ENCODE data around the gene ZDHHC15.
"Not testable (repeated sequence)": the region's sequence is repeated elsewhere in the genome, so short reads cannot be mapped to it uniquely, and the experiment has no call there.

ZDHHC15 gene, protein sequence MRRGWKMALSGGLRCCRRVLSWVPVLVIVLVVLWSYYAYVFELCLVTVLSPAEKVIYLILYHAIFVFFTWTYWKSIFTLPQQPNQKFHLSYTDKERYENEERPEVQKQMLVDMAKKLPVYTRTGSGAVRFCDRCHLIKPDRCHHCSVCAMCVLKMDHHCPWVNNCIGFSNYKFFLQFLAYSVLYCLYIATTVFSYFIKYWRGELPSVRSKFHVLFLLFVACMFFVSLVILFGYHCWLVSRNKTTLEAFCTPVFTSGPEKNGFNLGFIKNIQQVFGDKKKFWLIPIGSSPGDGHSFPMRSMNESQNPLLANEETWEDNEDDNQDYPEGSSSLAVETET

DNA sequence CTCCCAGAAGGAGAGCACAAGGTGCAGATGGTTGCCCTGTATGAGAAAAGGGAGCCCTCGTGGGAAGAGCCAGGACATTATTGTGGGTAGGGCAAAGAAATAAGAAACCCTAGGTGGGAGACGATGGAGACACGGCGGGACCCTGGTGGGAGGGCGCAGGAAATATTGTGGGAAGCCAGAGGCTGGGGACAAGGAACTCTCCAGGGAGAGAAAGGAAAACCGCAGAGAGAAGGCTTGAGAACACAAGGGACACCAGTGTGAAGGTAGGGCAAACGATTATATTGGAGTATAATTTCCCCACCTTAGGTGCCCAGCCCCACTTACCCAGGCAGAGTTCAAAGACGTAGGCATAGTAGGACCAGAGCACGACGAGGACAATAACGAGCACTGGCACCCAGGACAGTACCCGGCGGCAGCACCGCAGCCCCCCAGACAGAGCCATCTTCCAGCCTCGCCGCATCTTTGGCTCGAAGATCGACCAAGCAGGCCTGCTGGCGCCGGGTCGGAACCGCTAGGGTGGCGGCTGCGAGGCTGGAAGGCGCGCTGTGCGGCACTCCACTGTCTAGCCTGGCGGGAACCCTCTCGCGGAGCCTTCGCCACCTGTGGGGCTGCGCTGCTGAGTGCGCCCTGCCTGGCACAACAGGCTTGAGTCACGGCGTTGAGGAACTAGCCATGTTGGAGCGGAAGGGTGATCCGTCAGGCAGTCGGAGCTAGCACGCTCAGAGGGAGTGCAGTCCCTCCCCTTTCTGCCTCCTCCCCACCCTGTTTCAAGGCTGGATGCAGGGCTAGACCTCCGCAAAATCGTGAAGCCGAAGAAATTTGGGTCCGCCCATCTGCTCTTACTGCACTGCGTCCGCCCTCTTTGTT lies at the start of gene ZDHHC15:
Gene ZDHHC15 (minus strand): TSS at position 473 of the 867 bp plus-strand sequence. CDS start 13 bp downstream, at position 460.
- peak; percentile 9 to 87 (median 84) for DNase-seq

DNA sequence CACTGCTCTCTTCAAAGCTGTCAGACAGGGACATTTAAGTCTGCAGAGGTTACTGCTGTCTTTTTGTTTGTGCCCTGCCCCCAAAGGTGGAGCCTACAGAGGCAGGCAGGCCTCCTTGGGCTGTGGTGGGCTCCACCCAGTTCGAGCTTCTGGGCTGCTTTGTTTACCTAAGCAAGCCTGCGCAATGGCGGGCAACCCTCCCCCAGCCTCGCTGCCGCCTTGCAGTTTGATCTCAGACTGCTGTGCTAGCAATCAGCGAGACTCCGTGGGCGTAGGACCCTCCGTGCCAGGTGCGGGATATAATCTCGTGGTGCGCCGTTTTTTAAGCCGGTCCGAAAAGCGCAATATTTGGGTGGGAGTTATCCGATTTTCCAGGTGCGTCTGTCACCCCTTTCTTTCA lies 37.7 kb upstream of the ZDHHC15 start:
- not testable (repeated sequence) for DNase-seq

DNA sequence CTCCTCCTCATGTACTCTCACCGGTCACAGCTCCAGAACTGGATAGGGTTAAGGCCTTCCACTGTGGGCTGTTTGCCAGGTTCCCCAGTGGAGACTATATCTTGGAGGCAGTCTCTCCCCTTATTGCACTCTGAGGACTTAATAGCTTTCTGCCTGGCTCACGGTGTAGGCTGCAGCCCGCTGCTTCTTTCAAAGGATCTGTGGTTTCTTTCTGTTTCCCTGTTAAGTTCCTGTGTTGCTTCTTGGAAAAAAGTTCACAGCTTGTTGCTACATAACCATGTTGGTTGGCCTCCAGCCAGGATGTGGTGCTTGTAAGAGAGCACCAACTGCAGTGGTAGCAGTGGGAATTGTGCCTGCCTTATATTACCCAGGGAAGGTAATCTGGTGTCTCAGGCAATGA lies 24.9 kb upstream of the ZDHHC15 start:
- DNase-seq, result no peak

DNA sequence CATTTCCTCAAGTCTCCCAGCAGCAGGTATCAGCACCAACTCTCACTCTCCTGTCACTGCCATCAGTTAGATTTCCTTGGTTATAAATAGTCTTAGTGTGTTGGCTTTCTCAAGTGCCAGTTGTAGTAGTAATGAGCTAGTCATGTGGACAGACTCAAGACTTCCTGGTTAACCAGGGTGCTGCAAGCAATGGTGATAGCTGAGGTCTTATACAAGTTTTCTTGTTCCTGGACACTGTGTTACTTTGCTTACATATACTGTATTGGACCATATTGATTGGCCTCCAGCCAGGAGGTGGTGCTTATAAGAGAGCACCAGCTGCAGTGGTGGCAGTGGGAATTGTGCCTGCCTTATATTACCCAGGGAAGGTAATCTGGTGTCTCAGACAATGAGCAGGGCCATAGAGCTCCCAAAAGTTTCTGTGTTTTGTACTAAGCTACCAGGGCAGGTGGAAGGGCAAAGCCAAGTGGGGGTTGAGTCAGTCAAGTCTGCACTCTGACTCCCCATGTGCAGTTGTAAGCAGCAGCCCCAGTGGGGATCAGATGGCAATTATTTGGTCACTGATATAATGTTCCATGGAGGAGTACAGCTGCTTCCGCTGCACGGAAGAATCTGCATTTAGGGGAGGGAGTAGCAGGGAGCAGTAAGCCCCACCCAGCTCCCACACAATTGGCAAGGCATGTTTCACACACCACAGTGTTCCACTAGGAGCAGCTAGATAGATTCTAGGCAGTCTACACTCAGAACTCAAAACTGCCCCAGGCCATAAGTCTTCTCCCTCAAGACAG lies 24.1 kb upstream of the ZDHHC15 start:
- no peak for DNase-seq

DNA sequence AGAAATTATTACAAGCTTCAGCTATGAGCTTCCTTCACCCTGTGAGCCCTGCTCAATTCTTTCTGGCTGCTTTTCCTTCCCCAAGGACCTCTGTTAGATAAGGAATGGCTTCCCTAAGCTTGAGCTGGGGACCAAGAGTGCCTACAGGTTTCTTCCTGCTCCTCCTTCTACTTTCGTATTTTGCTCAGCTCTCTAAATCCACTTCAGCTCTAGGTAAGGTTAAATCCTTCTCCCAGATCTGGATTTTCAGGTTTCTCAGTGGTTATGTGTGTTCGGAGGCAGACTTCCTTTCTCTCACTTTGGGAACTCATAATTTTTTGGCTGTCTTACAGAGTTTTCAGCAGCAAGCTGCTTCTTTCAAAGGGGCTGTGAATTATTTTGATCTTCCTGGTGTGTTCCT lies 21.9 kb upstream of the ZDHHC15 start:
- DNase-seq, result no peak

DNA sequence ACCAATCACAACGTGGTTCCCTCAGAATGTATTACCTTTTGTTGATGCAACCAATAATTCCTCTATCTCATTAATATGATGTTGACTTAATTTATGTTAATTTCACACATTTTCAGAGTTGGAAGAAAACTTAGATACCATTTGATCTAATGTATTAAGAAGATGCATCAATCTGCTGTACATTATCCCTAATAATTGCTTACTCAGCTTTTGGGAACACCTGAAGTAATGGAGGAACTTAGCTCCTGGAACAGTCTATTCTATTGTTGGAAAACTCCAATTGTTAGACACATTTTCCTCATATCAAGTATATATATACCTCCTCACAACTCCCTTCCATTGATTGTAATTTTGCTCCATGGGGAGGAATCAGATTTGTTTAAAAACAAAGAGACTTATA lies 38.9 kb downstream of the ZDHHC15 start:
- DNase-seq, result no peak

DNA sequence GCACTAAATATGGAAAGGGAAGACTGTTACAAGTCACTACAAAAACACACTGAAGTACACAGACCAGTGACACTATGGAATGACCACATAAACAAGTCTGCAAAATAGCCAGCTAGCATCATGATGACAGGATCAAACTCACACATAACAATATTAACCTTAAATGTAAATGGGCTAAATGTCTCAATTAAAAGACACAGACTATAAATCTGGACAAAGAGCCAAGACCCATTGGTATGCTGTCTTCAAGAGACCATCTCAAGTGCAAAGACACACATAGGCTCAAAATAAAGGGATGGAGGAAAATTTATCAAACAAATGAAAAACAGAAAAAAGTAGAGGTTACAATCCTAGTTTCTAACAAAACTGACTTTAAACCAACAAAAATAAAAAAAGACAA lies 61.1 kb downstream of the ZDHHC15 start:
- not testable (repeated sequence) for DNase-seq

DNA sequence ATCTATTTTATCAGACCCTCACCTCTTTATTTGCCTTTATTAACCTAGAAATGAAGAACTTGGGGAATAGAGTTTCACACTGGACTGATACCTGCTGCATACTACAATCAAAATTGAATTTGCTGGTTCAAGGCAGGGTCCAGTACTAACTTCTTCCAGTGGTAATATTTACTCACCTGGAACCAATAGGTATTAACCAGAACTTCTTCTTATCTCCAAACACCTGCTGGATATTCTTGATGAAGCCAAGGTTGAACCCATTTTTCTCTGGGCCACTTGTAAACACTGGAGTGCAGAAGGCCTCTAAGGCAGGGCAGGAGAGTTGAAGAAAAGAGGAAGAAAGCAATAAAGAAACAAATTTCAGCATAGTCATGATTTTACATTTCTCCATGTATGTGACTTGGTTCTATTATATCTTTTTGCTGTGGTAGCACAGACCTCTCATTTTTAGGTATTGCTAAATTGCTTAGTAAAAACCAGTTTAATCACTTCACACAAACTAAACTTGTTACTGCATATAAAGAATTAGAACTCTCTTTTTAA lies 101.1 kb downstream of the ZDHHC15 start:
- no peak for DNase-seq

DNA sequence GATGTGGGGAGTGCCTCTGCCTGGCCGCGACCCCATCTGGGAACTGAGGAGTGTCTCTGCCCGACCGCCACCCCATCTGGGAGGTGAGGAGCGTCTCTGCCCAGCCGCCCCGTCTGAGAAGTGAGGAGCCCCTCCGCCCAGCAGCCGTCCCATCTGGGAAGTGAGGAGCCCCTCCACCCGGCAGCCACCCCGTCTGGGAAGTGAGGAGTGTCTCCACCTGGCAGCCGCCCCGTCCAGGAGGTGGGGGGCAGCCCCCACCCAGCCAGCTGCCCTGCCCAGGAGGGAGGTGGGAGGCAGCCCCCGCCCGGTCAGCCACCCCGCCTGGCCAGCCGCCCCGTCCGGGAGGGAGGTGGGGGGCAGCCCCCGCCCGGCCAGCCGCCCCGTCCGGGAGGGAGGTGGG lies 115.7 kb downstream of the ZDHHC15 start:
- not testable (repeated sequence) for DNase-seq

DNA sequence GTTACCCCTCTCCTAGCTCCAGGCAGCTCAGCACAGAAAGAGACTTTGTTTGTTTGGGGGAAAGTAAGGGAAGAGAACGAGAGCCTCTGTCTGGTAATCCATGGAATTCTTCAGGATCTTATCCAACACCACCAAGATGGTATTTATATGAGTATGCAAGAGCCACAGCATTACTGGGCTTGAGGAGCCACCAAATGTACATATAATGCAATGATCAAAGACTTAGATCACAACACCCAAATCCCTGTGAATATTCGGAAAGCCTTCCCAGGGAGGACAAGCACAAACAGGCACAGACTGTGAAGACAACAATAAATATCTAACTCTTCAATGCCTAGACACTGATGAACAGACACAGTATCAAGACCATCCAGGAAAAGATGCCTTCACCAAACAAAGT lies 132.4 kb downstream of the ZDHHC15 start:
- DNase-seq, result no peak

DNA sequence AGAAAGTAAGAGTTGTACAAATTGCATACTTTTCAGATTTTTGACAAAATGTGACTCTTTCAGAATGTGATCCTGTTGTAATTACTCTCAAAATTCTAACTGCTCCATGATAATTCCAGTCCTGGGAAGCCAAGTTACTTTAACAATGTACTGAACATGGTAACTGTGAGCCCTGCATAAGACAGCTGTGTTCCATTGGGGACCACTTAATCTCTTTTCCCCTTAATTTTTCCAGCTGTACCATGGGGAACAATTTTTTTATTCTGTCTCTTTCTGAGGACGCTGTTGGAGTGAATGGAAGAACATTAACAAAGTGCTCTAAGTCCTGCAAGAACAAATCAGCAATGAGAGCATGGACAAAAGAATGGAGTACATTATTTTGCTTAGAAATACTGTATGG lies 153.1 kb downstream of the ZDHHC15 start:
- DNase-seq, result no peak

DNA sequence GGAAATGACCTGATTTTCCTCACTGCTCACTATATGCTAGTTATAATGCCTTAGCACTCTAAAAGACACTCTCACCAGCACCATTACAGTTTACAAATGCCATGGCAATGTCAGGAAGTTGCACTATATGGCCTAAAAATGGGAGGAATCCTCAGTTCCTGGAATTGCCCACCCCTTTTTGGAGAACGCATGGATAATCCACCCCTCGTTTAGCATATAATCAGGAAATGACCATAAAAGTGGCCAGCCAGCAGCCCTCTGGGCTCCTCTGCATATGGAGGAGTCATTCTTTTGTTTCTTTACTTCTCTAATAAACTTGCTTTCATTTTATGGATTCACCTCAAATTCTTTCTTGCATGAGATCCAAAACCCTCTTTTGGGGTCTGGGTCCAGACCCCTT lies 156.0 kb downstream of the ZDHHC15 start:
- no peak for DNase-seq

DNA sequence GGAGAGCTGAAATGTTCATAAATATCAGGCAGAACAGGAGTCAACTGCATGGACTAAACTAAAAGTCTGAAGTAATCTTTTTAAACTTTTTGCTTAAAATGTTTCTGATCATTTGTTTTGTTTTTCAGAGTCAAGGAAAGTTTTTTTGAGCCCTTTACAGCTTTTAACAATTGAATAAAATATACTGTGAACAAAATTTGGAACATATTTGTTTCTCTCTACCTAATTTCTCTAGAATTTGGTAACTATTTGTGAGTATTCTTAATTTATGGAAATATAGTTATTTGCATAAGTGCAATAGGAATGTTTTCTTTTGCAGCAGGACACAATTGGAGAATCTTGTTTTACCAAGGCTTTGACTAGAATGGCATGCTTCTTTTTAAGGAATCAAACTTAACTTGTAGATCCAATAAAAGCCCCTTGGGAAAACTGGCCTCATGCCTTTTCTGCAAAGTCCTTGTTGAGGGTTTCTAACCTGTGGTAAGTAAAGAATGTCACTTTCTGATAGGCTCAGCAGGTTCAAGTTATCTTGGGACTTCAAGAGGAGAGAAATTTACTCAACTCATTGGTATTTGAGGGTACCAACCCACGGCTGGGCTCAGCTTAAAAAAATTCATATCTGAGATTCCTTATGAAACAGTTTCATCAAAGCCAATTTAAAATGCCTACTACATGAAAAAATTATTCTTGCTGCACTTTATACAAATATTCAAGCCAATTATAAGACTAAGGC lies 157.4 kb downstream of the ZDHHC15 start:
- DNase-seq, result no peak

DNA sequence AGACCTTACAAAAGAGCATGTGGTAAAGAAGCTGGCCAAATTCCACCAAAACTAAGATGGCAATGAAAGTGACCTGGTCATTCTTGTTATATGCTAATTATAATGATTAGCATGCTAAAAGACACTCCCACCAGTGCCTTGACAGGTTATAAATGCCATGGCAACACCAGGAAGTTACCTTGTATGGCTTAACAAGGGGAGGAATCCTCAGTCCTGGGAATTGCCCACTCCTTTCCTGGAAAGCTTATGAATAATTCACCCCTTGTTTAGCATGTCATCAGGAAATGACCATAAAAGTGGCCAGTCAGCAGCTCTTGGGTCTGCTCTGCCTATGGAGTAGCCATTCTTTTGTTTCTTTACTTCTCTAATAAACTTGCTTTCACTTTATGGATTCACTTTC lies 161.0 kb downstream of the ZDHHC15 start:
- DNase-seq, result no peak

DNA sequence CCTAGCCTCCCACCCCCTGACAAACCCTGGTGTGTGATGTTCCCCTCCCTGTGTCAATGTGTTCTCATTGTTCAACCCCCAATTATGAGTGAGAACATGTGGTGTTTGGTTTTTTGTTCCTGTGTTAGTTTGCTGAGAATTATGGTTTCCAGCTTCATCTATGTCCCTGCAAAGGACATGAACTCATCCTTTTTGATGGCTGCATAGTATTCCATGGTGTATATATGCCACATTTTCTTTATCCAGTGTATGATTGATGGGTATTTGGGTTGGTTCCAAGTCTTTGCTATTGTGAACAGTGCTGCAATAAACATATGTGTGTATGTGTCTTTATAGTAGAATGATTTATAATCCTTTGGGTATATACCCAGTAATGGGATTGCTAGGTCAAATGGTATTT lies 174.2 kb downstream of the ZDHHC15 start:
- DNase-seq, result not testable (repeated sequence)

DNA sequence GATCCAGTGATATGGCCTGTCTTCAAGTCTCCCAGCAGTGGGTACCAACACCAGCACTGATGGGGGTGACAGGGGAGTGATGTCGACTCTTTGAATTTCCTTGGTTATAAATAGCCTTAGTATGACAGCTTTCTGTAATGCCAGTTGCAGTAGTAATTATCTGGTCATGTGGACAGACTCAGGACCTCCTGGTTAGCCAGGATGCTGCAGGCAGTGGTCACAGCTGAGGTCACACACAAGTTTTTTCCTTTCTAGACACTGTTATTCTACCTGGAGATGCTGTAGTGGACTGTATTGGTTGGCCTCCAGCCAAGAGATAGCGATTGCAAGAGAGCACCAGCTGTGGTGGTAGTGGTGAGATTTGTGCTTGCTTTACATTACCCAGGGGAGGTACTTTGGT lies 185.3 kb downstream of the ZDHHC15 start:
- no peak for DNase-seq

DNA sequence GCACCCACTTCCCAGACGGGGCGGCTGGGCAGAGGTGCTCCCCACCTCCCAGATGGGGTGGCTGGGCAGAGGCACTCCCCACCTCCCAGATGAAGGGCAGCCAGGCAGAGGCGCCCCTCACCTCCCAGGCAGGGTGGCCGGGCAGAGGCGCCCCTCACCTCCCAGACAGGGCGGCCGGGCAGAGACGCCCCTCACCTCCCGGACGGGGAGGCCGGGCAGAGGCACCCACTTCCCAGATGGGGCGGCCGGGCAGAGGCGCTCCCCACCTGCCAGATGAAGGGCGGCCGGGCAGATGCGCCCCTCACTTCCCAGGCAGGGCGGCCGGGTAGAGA lies 187.7 kb downstream of the ZDHHC15 start:
- no peak for DNase-seq

DNA sequence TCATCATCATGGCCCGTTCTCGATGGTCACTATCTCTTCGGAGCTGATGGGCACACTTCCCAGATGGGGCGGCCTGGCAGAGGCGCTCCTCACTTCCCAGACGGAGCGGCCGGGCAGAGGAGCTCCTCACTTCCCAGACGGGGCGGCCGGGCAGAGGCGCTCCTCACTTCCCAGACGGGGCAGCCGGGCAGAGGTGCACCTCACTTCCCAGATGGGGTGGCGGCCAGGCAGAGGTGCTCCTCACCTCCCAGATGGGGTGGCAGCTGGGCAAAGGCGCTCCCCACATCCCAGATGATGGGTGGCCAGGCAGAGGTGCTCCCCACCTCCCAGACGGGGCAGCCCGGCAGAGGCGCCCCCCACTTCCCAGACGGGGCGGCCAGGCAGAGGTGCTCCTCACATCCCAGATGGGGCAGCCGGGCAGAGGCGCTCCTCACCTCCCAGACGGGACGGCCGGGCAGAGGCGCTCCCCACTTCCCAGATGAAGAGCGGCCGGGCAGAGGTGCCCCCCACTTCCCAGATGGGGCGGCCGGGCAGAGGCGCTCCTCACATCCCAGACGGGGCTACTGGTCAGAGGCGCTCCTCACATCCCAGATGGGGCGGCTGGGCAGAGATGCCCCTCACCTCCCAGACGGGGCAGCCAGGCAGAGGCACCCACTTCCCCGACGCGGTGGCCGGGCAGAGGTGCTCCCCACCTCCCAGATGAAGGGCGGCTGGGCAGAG lies 188.3 kb downstream of the ZDHHC15 start:
- not testable (repeated sequence) for DNase-seq

DNA sequence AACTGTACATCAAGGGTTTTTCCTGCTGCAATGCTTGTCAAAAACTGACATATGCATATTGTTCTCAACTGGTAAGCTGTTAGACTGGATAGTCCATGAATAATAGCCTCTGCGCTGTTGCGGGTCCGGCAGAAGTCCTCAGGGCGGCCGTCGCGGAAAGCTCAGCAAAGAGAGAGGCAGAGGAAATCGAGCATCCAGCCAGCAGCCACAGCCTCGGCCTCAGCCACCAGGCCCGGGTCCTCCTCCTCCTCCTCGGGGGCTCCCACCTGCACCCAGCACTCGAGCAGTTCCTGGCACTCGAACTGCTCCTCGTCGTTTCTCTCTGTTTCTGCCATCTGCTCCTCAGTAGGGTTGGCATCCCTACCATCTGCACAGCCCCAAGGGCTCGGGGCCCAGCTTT lies 195.2 kb downstream of the ZDHHC15 start:
- no peak for DNase-seq
